Amniotic epithelial cell (primary cell): ENCODE measurements around the gene NEIL3.

ENCODE experiments used
- DNase-seq: peaks from one replicate; pipeline ENCODE4 v3.0.0-alpha.2; 2010; ENCODE audit warnings: low read depth

Gene NEIL3

DNA sequence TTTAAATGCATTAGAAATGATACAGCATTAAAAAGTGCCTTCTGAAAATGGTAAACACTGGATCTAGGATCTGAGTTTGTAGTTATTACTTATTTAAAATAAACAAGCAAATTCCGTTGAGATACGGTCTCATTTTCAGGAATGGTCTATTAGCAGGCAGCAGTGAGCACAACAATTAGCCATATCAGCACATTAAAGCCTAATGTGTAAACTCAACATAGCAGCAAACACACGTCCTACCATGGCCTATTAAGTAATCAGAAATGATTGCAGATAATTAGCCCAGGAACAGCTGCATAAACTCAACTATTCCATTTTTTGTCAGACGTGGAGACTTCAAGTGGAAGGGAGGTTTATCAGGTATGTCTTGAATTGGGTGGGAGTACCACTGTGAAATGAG is 61.8 kb downstream of the NEIL3 start:
- no peak for DNase-seq

DNA sequence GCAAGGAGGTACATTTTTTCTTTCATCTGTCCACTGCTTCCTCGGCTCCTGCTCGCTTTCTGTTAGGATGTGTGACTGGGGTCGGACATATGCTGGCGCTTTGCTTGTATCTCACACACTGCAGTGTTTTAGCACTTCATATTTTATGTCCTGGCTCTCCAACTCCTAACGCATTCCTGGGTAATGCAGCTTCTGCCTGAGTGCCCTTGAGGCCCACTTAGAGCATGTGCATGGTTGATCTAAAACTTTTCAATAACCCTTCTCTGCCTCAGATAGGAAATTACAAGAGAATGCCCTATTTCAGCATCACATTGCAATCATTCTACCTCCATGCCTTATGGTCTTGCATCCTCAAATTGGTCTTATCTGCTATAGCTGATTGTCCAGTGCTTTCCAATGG is 65.3 kb downstream of the NEIL3 start:
- DNase-seq: peak; percentile 19

DNA sequence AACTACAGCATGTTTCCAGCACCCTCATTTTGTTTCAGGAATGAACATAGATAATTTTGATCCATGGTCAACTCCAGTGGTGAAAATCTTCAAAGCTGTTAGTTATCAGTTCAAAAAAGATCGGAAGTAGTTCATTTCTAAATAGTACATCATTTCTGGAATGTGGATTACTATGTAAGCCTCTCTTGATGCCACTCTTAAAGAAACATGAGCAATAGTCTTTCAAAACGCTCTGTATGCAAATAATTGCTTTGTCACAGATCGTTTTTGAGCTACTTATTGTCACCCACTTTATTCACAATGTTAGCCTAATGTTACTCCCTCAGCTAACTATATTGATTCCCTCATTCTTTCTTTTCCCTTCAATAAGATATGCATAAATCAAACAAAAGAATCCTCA is 65.7 kb downstream of the NEIL3 start:
- peak; percentile 35 for DNase-seq

DNA sequence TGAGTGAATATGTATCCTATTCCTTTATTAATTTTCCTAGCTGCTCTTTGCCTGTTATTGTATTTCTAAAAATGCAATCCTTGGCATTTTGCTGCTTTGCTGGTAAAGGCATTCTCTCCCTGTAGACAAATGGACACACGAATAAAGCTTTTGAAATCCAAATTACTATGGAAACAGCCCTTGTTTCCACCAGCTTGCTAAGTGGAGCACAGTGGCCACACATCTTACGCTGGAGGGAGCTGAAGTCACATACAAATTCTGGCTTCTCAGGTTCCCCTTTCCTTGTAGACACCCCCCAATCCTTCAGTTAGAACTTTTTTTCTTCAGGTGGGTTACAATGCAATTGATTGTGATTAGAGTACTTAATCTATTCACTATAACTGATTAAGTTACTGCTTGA is 66.3 kb downstream of the NEIL3 start:
- no peak for DNase-seq

DNA sequence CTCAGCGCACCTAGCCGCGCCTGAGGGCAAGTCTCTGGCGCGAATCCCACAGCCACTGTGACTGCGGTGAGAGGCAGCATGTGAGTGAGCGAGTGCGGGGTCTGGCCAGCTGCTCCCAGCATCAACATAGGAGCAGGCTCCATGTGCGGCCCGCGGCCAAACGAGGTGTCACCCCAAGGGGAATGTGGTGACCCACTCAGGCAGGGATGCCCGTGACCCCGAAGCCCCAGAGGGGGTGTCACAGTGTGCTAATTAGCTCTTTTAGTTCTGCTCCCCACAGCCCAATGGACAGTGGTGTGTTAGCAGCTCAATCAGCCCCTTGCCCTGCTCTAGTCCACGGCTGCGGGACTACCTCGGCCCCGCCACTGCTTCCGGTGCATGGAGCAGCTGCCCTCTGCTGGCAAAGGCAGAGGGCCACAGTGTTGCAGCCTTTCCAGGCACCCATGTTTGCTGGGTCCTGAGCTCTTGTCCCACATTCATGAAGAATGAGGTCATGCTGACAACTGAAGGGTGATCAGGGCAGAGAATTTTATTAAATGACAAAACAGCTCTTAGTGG is 71.1 kb downstream of the NEIL3 start:
- DNase-seq: no peak

DNA sequence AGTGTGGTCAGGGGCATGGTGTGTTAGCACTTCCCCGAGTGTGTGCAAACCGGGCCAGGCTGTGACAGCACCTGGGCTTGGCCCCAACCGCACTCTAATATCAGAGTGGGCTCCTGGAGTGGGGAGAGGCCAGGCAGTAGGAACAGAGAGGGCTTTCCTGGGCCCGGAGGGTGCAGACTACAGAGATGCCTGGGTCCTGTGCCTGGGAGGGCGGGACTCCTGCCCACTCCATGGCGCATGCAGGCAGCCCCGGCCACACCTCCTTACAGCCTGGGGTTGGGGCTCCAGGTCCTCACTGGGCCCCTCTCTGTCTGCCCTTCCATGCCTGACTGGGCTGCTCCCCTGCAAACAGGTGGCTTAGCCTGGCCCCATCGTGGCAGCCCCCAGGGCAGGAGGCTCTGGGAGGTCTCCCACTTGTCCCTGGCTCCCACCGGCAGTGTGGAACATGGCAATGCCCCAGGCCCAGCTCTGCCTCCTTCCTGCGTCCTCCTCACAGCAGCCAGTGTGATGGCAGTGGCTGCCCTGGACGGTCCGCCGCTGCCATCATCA is 72.2 kb downstream of the NEIL3 start:
- no peak for DNase-seq

DNA sequence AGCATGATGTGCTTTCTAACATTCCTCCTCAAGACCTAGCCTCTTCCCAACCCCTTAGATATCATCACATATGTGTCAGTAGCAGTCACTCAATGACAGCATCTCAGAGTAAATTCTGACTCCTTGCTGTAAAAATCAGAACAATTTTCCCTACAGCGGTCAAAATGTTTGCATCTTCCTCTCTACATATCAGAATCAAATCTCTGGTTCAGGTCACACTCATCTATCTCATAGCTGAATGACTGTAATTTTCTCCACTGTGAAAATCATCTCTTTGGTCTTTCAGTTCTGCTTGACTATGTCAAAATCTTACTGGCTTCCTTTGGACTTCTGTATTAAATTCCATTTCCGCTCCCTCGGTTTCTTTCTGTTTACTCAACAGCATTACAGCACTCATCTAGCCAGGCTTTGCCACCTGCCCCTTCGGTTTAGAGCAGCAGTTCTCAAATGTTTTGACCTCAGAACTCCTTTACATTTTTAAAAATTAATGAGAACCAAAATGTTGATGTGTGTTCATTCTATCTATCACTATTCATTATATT is 75.3 kb downstream of the NEIL3 start:
- DNase-seq: no peak

DNA sequence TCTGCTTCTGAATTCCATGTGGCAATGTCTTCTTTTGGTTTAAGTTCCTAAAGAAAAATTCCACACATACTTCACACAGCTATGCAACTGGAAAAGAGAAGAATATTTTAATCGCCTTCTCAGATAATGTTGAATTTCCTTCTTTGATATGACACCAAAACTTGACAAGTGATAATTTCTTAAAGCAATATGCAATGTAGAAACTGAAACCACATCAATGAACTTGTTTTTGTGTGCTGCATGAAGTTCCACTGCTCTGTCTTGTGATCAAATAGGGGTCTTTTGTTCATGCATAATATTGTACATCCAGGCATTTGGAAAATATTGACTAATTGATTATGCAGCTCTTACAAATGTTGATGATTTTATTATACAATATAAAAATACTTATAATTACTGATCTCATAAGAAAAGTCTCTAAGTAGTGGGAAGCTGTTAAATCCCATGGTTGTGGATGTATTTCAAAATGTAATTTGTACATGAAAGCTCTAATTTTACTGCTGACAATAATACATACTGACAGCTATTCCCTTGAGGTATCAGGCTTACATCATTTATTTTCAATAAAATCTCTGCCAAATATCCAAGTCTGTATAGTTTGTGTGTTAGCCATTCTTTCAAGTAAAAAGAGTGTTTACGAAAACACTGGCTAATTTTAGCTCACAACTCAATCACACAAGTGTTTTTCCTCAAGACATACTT is 76.1 kb downstream of the NEIL3 start:
- DNase-seq: no peak

DNA sequence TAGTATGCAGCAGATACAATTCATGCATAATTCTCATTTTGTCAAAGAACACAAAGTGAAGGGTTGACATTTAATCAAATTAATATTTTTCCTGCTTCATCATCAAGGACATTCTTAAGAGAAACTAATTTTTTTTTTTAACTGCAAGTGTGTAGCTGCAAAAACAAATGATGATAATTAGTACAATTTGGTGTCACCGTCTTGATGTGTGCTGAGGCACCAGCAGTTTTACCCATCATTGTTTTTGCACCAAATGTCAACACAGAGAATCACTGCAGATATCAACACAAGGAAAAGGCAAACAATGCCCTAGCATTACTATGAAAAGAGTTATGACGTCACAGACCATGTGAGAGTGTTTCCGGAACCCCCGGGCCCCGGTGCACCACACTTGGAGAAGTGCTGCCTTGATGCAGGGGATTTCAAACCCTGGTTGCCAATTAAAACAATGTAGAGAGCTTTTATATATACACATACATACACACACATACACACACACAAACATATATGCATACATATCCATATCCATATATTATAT is 76.7 kb downstream of the NEIL3 start:
- DNase-seq: no peak

DNA sequence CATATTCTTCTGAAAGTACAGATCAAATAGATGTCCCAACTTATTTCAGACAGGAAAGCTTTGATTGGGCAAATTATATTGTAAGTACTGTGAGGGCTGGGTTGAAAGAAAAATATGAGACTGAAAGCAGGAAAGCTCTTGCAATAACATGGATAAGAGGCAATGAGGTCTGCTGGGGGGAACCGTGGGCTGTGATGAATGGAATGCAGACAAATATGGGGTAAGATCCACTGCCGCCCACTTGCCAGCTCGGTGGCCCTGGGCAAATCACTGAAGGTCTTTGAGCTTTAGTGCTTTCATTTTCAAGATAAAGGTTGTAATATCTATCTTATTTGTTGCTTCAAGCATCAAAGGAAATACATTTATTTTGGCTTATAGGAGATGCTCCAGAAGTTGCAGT is 81.6 kb downstream of the NEIL3 start:
- DNase-seq: peak; percentile 65

DNA sequence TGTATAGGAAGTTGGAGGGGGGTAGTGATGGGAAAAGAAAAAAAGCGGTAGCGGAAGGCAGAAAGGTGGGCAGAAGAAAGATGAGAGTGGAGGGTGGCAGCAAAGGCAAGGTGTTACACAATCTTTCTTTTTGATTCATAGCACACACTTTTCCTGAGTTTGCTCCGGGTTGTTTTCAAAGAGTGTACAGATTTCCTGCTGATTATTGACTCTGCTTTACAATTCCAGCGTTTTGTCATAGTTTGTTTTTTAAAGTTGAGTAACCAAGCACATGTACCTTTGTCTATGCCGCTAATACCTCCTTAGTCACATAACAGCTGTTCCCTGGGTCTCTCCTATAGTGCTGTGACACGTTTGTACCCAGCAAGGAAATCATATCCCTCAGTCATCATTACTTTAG is 82.3 kb downstream of the NEIL3 start:
- DNase-seq: peak; percentile 22

DNA sequence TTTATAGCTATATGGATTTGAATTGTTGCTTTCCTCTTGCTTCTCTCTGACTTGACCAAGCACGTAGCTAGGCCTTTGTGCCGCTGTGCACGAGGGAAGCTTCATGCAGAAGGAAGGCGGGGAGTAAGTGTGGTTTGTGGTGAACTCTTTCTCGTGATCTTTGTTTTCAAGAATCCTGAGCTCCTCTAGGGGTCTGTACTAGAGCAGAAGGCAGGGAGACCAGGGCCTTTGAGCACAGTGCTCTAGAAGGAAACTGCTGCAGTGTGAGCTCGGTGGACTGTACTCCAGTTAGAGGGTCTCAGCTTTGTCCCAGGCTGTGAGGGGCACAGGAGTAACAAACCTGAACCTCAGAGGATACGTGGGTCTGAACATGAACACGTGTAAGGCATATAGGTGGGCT is 83.6 kb downstream of the NEIL3 start:
- DNase-seq: no peak

DNA sequence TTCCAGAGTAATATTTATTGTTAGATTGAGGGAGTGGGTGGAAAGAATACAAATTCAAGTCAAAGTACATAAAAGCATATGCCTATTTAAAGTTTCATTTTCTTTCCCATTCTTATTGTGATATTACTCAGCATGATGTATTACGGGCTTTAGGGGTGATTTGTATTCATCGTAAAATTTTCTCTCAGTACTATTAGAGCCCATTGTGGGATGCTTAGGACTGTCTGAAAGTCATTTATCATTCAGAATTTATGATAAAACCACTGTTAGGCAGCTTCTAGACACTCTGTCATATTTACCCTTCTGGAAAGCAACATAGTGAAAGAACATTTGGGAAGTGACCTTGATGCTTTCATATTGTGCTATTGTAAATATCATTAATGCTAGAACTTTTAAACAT is 86.7 kb downstream of the NEIL3 start:
- no peak for DNase-seq

DNA sequence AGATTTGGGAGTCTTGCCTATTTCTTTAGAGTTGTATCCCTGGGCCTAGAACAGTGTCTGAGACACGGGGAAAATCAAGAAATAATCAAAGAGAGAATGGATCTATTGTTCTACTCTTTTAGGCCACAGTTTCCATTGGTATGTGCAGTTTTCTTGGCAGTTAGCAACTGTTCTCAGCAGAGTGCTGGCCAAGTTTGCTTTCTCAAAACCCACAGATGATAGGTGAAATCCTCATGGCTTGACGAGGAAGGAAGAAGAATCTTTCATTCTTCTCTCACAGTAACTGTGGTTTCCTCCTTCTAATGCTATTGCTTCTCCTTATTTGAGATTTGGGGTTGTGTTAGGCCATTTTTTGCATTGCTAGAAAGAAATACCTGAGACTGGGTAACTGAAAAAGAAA is 90.4 kb downstream of the NEIL3 start:
- peak; percentile 50 for DNase-seq

DNA sequence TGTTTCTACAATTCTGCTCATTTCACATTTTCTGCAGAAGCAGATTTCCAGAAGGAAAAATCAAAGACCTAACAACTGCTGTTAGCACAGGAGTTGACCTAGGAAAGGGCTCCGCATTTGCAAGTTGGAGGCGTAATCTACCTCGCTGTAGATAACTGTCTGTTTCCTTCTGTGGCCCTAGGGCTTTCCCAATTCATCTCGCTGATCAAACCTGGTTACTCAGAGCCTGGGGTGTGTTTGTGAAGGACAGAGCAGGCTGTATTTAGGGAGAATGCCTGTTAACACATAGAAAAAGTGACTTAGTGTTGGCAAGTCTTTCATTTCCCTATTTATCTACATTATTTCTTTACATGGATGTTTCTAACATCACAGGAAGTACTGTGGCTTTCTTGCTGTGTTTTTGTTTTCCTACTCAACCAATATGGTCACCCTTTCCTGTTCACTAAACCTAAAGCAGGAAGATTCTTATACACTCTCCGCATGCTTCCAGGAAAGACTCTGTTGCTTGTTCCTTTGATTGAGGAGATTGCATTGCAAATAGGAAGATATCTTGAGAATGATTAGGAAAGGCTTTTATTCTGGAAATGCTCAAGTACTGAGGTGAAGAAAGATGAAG is 92.1 kb downstream of the NEIL3 start:
- DNase-seq: no peak

DNA sequence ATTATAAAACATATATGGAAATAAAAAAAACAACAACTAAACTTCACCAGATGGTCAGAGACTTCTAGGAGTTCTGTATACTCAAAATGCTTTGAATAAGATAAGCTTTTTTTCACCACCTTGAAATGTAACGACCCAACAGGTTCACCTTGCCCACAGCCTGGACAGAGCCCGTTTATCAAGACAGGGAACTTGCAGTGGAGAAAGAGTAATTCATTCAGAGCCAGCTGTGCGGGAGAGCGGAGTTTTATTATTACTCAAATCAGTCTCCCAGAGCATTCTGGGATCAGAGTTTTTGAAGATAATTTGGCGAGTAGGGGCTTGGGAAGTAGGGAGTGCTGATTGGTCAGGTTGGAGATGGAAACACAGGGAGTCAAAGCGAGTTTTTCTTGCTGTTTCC is 94.1 kb downstream of the NEIL3 start:
- peak; percentile 79 for DNase-seq

DNA sequence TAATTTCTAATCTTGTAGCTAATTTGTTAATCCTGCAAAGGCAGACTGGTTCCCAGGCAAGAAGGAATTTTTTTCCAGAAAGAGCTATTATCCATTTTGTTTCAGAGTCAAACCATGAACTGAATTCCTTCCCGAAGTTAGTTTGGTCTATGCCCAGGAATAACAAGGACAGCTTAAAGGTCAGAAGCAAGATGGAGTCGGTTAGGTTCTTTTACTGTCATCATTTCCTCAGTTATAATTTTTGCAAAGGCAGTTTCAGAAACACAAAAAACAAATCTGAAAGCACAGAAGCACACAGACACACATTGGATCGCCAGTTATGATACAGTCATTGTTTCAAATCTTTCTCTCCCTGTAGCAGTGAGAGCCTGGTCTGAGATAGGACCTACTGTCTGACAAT is 94.7 kb downstream of the NEIL3 start:
- no peak for DNase-seq

DNA sequence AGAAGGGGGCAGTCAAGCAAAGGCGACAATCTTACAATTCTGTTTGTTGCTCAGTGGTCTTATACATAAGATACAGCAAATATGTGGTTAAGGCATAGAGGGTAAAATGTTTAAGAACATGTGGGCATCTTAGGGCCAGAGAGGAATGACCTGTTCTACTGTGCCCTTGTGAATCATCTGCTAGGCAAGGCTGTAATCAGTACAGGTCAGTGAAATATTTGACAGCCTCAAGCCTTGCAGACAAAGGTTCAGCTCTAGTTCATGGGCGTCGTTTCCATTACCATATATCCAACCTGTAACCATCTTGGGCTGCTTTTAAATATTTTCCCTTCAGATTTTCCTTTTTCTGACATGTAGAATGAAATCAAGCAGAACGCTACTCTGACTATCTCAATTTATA is 95.3 kb downstream of the NEIL3 start:
- peak; percentile 66 for DNase-seq

DNA sequence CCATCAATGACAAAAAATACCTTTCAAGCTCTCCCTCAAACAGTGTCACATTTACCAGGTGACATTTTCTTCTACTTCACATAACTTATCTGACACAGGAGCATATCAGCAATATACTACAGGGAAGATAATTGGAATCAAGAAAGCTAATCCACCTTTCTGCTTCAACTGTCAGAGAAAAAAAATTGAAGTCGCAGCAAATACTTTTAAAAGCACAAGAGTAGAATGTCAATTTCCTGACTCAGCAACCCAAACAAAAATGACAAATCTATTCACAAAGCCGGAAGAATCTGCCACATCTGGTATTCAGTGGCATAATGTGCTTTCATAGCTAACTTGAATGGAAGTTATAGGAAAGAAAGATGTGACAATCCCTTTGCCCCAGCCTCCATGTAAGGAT is 95.8 kb downstream of the NEIL3 start:
- no peak for DNase-seq

DNA sequence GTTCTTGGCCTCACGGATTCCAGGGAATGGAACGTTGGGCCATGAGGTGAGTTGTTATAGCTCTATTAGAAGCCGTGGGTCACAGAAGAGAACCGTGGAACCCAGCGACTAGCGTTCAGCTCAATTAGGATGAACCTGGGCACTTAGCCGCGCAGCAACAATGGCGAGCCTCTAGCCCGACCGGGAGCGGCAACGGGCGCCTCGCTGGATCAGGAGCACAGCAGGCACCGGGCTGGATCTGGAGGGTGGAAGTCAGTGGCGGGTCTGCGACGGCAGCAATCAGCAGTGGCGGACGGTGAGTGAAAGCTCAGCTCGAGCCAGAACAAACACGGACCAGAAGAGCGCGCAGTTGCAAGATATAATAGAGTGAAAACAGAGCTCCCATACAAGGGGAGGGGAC is 98.3 kb downstream of the NEIL3 start:
- no peak for DNase-seq

DNA sequence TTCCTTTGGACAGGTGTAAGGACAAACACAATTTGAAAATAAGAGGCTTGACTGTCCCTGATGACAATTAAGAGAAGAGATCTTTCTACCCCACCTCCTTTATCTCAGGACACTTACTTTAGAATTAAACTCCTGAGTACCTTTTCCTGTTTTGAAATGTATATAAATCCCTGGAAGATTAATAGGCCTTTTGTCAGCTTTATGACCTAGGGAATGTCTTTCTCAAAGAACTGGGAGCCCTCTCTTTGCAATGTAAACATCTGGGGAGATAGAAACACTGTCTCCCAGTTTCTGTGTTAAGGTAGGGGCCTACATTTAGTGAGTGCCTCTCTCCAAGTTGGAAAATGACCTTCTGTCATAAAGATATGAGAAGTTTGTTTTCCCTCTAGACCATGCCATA is 100.9 kb downstream of the NEIL3 start:
- no peak for DNase-seq

DNA sequence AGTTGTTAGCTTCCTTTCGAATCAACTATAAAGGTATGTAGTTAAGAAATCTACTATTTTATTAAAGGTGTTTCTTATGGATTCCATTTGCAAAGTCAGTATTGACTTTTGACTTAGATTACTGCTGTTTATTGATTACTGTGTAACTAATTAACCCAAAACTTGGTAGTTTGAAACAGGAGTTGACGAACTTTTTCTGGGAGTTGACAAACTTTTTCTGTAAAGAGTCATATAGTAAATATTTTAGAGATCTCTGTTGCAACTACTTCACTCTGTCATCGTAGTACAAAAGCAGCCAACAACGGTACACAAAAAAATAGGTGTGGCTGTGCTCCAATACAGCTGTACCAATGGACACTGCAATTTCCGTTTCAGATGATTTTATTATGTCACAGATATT is 102.3 kb downstream of the NEIL3 start:
- no peak for DNase-seq
